ENCODE results near the gene USP21.
A peak's percentile ranks its signal among the peaks of the same experiment; 100 is the strongest.

Gene USP21

GRCh38 chr1:161164901-161165610, 5.8 kb downstream of the USP21 start:
- no peak for TF ChIP-seq CTCF (IDR thresholded peaks at IDR 0.05; ENCODE audit: extremely low read depth, missing control alignments)
- DNase-seq (ENCODE audit: low spot score) = no peak

GRCh38 chr1:161165742-161166668, 6.7 kb downstream of the USP21 start, which contains the start of gene PPOX:
Gene PPOX, plus strand, starts transcription at chr1:161166426. Its CDS starts 422 bp downstream, at chr1:161166848.
- TF ChIP-seq CTCF (IDR thresholded peaks at IDR 0.05; ENCODE audit: extremely low read depth, missing control alignments) = peak; percentile 37
- peak; percentile 90 for DNase-seq (ENCODE audit: low spot score)

- no peak for TF ChIP-seq CTCF (IDR thresholded peaks at IDR 0.05; ENCODE audit: extremely low read depth, missing control alignments)
- no peak for DNase-seq (ENCODE audit: low spot score)
These were observed 7.6 kb downstream of the USP21 start for GRCh38 chr1:161166669-161167548.

GRCh38 chr1:161168906-161169305, 9.6 kb downstream of the USP21 start:
- TF ChIP-seq CTCF (IDR thresholded peaks at IDR 0.05; ENCODE audit: extremely low read depth, missing control alignments) = no peak
- no peak for DNase-seq (ENCODE audit: low spot score)

GRCh38 chr1:161171191-161171590, 11.9 kb downstream of the USP21 start:
- no peak for DNase-seq (ENCODE audit: low spot score)
- TF ChIP-seq CTCF (IDR thresholded peaks at IDR 0.05; ENCODE audit: extremely low read depth, missing control alignments) = no peak

- DNase-seq (ENCODE audit: low spot score) = no peak
- TF ChIP-seq CTCF (IDR thresholded peaks at IDR 0.05; ENCODE audit: extremely low read depth, missing control alignments) = no peak
These were observed 12.4 kb downstream of the USP21 start for GRCh38 chr1:161171696-161172095.
